B cell (primary cell): ENCODE results near the gene REN.

Experiments
- CTCF ChIP-seq: fragments of 200-600 bp; IDR thresholded peaks from one replicate; pipeline ENCODE4 v1.8.0; 2022; ENCODE audit warnings: antibody characterized with exemption, mild to moderate bottlenecking
- EZH2 ChIP-seq: IDR thresholded peaks from 2 replicates; pipeline ENCODE4 v1.6.1; 2012; ENCODE audit warnings: borderline replicate concordance, low read depth, mild to moderate bottlenecking, moderate library complexity, low read length; ENCODE audit not compliant: insufficient read depth, poor library complexity, severe bottlenecking

- TF ChIP-seq CTCF (no peak), EZH2 (no peak)
These were observed 6.4 kb upstream of the REN start for GRCh38 chr1:204172404-204173029.
